ENCODE data around the gene ZBTB34. TPM values are rescaled to one million over a fixed set of nuclear protein-coding genes. Genes with fewer than 3 reads are reported as not detected.

The ZBTB34 gene
- total RNA-seq, 1 donor from 2014 or later: 20.2 TPM

GRCh38 chr9:126885131-126885641, 24.7 kb downstream of the ZBTB34 start:
- Mint-ChIP-seq H3K27ac (no peak overlapping the region), H3K27me3 (no peaks in the 10 kb centered on the region), H3K36me3 (peaks cover 8% of the 10 kb centered on the region), H3K9me3 (no peaks in the 10 kb centered on the region), H3K4me1 (ENCODE audit: unreplicated experiment) (peaks cover 19% of the 10 kb centered on the region), H3K4me3 (no peak overlapping the region)
- no peak for TF ChIP-seq CTCF (conservative IDR thresholded peaks at IDR 0.05)
- no peak for DNase-seq (ENCODE audit: extremely low spot score, unreplicated experiment)

DNA sequence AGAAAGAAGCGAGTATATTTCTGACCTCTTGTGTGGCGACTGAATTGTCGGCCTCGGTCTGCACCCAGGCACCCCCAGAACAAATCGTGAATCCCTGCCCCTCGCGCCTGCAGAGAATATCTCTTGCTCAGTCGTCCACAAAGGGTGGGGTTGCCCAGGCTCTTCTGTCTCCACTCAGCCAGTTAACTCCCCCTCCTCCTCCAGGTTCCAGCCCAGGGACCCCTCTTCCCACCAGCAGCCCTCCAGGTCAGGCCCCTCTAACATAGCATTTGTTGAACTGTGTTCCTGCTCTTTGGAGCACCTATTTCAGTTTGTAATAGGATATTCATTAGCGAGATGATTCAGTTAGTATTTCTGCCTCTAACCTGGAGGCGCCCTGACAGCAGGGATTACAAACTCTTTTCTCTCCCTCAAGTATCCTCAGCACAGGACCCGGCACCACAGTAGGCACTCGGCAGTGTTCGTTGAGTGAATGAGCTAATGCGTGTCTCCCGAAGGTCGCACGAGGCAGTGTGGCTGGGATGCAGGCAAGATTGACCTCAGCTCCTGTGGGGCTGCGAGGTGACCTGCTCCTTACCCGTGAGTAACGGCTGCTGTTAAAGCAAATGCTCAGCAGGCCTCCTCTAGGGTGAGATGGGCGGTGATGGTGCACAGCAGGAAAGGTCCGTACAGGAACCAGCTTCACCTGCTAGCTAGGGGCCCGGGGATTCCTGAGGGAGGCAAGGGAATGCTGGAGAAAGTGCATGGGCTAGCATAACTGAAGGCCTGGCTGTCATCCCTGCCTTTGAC, 25.8 kb downstream of the ZBTB34 start:
- Mint-ChIP-seq H3K4me3 (no peak overlapping the region), H3K36me3 (peaks cover 8% of the 10 kb centered on the region), H3K4me1 (ENCODE audit: unreplicated experiment) (peaks cover 19% of the 10 kb centered on the region), H3K27ac (no peak overlapping the region), H3K27me3 (no peaks in the 10 kb centered on the region), H3K9me3 (no peaks in the 10 kb centered on the region)
- DNase-seq (ENCODE audit: extremely low spot score, unreplicated experiment): no peak
- no peak for TF ChIP-seq CTCF (conservative IDR thresholded peaks at IDR 0.05)

DNA sequence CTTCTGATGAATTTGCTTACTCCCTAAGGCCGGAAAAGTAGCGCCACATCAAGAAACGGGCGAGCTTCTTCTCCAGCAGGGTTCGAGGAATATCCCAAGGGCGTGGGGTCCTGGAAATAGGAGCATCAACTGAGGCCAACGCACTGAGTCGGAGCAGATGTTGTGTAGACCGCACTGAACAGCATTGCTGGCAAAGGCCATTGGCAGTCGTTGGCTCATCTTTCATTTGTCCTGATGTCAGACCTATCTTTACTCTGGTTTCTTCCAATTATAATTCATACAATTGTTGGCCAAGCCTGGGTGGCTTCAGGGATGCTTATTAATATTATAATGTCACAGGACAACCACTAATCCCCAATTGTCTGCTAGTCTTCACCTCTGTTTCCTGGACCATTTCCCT, 26.5 kb downstream of the ZBTB34 start:
- no peak for TF ChIP-seq CTCF (conservative IDR thresholded peaks at IDR 0.05)
- H3K27ac Mint-ChIP-seq: no peak overlapping the region
- no peak overlapping the region for H3K4me3 Mint-ChIP-seq
- peaks cover 4% of the 10 kb centered on the region for H3K36me3 Mint-ChIP-seq
- H3K27me3 Mint-ChIP-seq: no peaks in the 10 kb centered on the region
- DNase-seq (ENCODE audit: extremely low spot score, unreplicated experiment): no peak
- no peaks in the 10 kb centered on the region for H3K9me3 Mint-ChIP-seq
- H3K4me1 Mint-ChIP-seq (ENCODE audit: unreplicated experiment): peaks cover 15% of the 10 kb centered on the region

- Mint-ChIP-seq H3K27me3 (peaks cover 4% of the 10 kb centered on the region), H3K4me3 (no peak overlapping the region), H3K36me3 (no peaks in the 10 kb centered on the region), H3K27ac (no peak overlapping the region), H3K4me1 (ENCODE audit: unreplicated experiment) (peaks cover 6% of the 10 kb centered on the region), H3K9me3 (no peaks in the 10 kb centered on the region)
- TF ChIP-seq CTCF (conservative IDR thresholded peaks at IDR 0.05): no peak
- no peak for DNase-seq (ENCODE audit: extremely low spot score, unreplicated experiment)
Measured at GRCh38 chr9:126891676-126892075, 31.2 kb downstream of the ZBTB34 start.

DNA sequence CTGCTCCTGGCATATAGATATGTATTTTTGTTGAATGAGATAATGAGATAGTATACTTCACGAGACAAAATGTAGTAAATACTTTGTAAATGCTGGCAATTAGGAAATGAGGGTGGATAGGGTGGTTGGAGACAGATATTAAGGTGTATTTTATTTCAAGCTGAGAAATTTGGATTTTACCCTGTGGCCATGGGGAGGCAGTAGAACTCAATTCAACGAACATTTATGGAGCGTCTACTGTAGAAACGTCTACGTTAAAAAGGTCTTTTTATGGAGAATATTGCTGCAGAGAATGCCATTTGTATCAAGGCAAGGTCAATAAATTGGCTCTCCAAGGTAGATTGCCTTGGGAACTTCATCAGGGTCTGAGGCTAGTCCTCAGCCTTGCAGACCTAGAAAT, 32.6 kb downstream of the ZBTB34 start:
- H3K36me3 Mint-ChIP-seq: no peaks in the 10 kb centered on the region
- H3K9me3 Mint-ChIP-seq: no peaks in the 10 kb centered on the region
- no peak overlapping the region for H3K4me3 Mint-ChIP-seq
- peaks cover 7% of the 10 kb centered on the region for H3K27me3 Mint-ChIP-seq
- H3K27ac Mint-ChIP-seq: no peak overlapping the region
- TF ChIP-seq CTCF (conservative IDR thresholded peaks at IDR 0.05): peak; percentile 54
- peaks cover 6% of the 10 kb centered on the region for H3K4me1 Mint-ChIP-seq (ENCODE audit: unreplicated experiment)
- DNase-seq (ENCODE audit: extremely low spot score, unreplicated experiment): no peak
